CD4-positive, alpha-beta T cell treated with Interleukin-4 for 4 hours (primary cell): ENCODE measurements around the gene EIF3M.
"Not testable (repeated sequence)": the region's sequence is repeated elsewhere in the genome, so short reads cannot be mapped to it uniquely, and the experiment has no call there.

Experiments used
- DNase-seq: peaks from one replicate; pipeline ENCODE4 v3.0.0-alpha.2; 2020

The EIF3M gene

GRCh38 chr11:32602657-32603415 lies 19.2 kb downstream of the EIF3M start:
- DNase-seq = no peak

GRCh38 chr11:32606220-32606619 lies 22.6 kb downstream of the EIF3M start:
- no peak for DNase-seq

GRCh38 chr11:32608826-32609225 lies 25.2 kb downstream of the EIF3M start:
- DNase-seq = not testable (repeated sequence)

GRCh38 chr11:32610797-32611352 lies 27.2 kb downstream of the EIF3M start:
- DNase-seq = no peak

DNA sequence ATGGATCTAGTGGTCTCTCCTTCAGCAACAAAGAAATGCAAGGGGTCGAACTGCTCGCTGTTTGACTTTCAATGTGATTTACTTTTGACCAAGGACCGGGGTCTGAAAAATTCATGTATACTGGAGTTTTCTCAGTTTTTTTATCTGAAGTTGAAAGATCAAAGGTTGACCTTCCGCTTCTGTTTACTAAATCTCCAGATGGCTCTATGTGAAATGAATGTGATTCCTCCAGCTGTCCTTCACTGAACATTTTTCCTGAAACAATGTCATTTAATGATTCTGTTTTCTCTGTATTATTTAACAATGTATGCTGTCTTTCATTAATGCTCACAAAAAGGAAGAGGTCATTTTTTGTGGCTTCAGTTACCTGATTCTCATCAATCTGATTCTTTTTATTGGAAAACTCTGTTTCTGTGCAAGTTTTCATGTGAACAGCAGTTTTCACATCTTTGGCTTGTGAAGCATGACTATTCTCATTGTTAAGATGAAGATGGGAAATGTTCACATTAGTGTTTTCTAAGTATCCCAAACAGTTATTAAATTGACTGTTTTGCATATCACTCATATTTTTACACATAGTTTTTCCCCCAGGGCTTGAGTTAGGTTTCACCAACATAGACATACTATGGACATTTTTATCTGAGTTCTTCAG lies 30.0 kb downstream of the EIF3M start:
- no peak for DNase-seq

- DNase-seq = no peak
Observed at GRCh38 chr11:32615422-32615821, 31.8 kb downstream of the EIF3M start.

DNA sequence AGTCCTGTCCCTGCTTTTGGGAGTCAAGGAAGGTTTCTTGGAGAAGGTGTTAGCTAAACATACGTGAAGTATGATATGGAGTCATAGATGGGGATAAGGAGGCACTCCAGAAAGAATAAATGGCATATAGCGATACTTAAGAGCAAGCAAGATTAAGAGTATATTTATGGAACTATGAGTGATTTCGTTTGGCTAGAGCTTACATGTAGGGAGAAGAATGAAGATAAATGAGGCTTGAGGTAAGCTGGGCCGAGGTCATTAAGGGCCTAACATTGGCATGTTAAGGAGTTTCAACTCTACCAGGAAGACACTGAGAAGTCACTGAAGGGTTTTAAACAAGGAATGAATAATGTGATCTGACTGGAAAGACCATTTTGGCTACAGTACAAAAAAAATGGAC lies 33.3 kb downstream of the EIF3M start:
- DNase-seq = no peak

DNA sequence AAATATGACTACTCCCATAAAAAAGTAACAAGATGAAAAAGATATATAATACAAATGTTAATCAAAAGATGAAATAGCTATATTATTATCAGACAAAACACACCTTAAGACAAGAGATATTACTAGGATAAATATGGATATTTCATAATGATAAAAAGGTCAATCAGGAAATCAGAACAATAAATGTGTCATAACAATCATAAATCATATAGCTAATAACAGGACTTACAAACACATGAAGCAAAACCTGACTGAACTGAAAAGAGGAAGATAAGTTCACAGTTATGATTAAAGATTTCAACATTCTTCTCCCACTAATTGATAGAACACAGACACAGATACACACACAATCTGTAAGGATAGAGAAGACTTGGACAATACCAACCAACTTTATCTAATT lies 47.2 kb downstream of the EIF3M start:
- no peak for DNase-seq

DNA sequence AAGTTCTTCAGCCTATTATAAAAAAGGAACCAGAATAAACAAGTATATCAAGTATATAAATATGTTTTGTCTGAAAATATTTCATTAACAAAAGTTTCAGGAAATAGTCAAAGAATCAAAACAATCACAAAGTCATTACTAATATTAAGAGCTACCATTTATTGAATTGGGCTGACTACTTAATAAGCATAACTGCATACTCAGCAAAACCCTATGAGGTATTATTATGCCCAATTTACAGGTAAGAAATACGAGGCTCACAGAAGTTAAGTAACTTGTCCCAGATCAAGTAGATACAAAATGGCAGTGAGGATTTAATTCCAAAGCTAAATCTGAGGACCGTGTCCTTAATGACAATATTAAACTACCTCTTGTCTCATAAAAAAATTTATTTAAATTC lies 52.2 kb downstream of the EIF3M start:
- no peak for DNase-seq

GRCh38 chr11:32641361-32641760 lies 57.7 kb downstream of the EIF3M start:
- DNase-seq = no peak

DNA sequence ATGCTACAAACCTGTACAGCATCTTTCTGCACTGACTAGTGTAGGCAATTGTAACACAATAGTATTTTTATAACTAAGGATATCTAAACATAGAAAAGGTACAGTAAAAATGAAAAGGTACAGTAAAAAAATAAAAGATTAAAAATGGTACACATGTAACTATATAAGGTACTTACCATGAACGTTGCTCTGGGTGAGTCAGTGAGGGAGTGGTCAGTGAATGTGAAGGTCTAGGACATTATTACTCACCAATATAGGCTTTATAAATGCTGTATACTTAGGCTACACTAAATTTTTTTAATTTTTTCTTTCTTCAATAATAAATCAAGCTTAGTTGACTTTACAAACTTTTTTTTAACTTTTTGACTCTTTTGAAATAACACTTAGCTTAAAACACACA lies 59.9 kb downstream of the EIF3M start:
- no peak for DNase-seq
